PC-9 (cell line): ENCODE data around the gene C17orf67. TPM values are rescaled to one million over a fixed set of nuclear protein-coding genes. Genes with fewer than 3 reads are reported as not detected.

ENCODE experiments used
- BruUV-seq: library from RNA; stranded (reverse); fragments of 400-500 nt; replicated peaks from 2 replicates; lab custom pipeline; 2021; lab: Mats Ljungman, UMichigan
- CTCF ChIA-PET: fragments of 300-600 bp; sonication (Branson Sonifier 250); formaldehyde crosslinking; loops from one replicate; lab custom pipeline; 2022; ENCODE audit warnings: antibody characterized with exemption; lab: Charles Lee
- POLR2A ChIA-PET: fragments of 300-600 bp; sonication (Branson Sonifier 250); formaldehyde crosslinking; loops from one replicate; lab custom pipeline; 2022; ENCODE audit warnings: antibody characterized with exemption; ENCODE audit not compliant: unreplicated experiment; lab: Charles Lee
- DNase-seq, 2 experiments: peaks; one replicate each; pipeline versions ENCODE4 v3.0.0 to v3.0.0-alpha.2; 2015 to 2022; ENCODE audit warnings: mixed read lengths in 1 of 2
- H2AFZ ChIP-seq: fragments of 200-600 bp; sonication (generic); 2 replicates; pipeline ENCODE4 v1.8.1; 2017; ENCODE audit warnings: antibody characterized with exemption
- H3F3A ChIP-seq: fragments of 200-600 bp; sonication (generic); 2 replicates; pipeline ENCODE4 v1.8.1; 2017; ENCODE audit warnings: antibody characterized with exemption, mild to moderate bottlenecking, low read depth; ENCODE audit not compliant: insufficient read depth
- H3K27ac ChIP-seq: fragments of 200-600 bp; sonication (generic); 2 replicates; pipeline ENCODE4 v1.6.1; 2016; ENCODE audit warnings: mixed run types
- H3K27me3 ChIP-seq: fragments of 200-600 bp; sonication (generic); 2 replicates; pipeline ENCODE4 v1.6.1; 2016; ENCODE audit warnings: low read depth, mixed run types; ENCODE audit not compliant: insufficient read depth
- H3K36me3 ChIP-seq: fragments of 200-600 bp; sonication (generic); 2 replicates; pipeline ENCODE4 v1.6.1; 2016; ENCODE audit warnings: low read depth, mixed run types
- H3K4me1 ChIP-seq: fragments of 200-600 bp; sonication (generic); replicated peaks from 2 replicates; pipeline ENCODE4 v1.6.1; 2016; ENCODE audit warnings: mixed run types; ENCODE audit not compliant: insufficient read depth
- H3K4me2 ChIP-seq: fragments of 200-600 bp; sonication (generic); 2 replicates; pipeline ENCODE4 v1.6.1; 2017; ENCODE audit warnings: mixed run types
- H3K4me3 ChIP-seq: fragments of 200-600 bp; sonication (generic); 2 replicates; pipeline ENCODE4 v1.6.1; 2016; ENCODE audit warnings: mixed run types
- H3K79me2 ChIP-seq: fragments of 200-600 bp; sonication (generic); 2 replicates; pipeline ENCODE4 v1.6.1; 2017; ENCODE audit warnings: low read depth, mixed run types
- H3K9me2 ChIP-seq: fragments of 200-600 bp; sonication (generic); 2 replicates; pipeline ENCODE4 v1.8.1; 2017; ENCODE audit warnings: mild to moderate bottlenecking; ENCODE audit not compliant: insufficient read depth
- H3K9me3 ChIP-seq: fragments of 200-600 bp; sonication (generic); 2 replicates; pipeline ENCODE4 v1.8.1; 2016; ENCODE audit warnings: low read depth; ENCODE audit not compliant: insufficient read depth
- H4K20me1 ChIP-seq: fragments of 200-600 bp; sonication (generic); 2 replicates; pipeline ENCODE4 v1.8.1; 2017; ENCODE audit not compliant: insufficient read depth
- CTCF ChIP-seq: fragments of 200-600 bp; sonication (generic); conservative IDR thresholded peaks from 2 replicates; pipeline ENCODE4 v1.6.1; 2017; ENCODE audit warnings: mixed run types, antibody characterized with exemption, mild to moderate bottlenecking, moderate library complexity
- EZH2 ChIP-seq: fragments of 200-600 bp; sonication (generic); IDR thresholded peaks from 2 replicates; pipeline ENCODE4 v1.8.0; 2017; ENCODE audit warnings: antibody characterized with exemption, low read depth
- intact Hi-C: fragments of 100-400 bp; cut with micrococcal nuclease; formaldehyde crosslinking; loops from one replicate; pipeline ENCODE4 v1.10.0; 2022; ENCODE audit not compliant: unreplicated experiment
- total RNA-seq: library from RNA; stranded (reverse); gene quantifications from 2 replicates; pipeline ENCODE4 v1.2.3, GENCODE V29; 2021

Gene C17orf67
- total RNA-seq, 1 experiment from 2014 or later, result 4.3 TPM

DNA sequence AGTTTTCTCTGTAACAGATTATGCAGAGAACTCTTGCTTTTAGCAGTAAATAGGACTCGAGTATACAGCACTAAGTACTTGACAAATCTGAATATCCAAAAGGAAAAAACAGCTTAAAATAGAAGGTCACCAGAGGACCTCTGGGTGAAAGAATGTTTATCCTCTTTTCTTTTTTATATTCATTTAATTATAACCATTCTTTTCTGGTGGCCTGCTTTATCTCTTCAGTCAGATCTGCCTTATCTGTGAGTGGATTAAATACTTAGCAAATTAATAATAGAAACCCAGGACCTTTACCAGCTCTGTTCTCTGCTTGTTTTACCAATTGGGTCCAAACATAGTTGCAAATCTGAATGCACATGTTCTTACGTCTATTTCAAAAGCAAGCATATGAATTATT lies 8.9 kb upstream of the C17orf67 start:
- Histone ChIP-seq H3K4me2 (no peak overlapping the region), H2AFZ (no peak overlapping the region), H3K27me3 (no peaks in the 10 kb centered on the region), H3K9me2 (no peaks in the 10 kb centered on the region), H3K4me1 (no peaks in the 10 kb centered on the region), H3F3A (no peaks in the 10 kb centered on the region), H3K9me3 (no peaks in the 10 kb centered on the region), H3K79me2 (no peaks in the 10 kb centered on the region), H3K36me3 (no peaks in the 10 kb centered on the region; the same call in 1 of the 2 replicates), H3K27ac (no peak overlapping the region), H4K20me1 (no peaks in the 10 kb centered on the region), H3K4me3 (no peak overlapping the region)
- ChIA-PET POLR2A (no interaction called here), CTCF (interaction anchor here (0.6 kb wide), 1 partner anchor 247 kb away, joined by 6 read pairs; no protein-coding TSS in a partner anchor)
- no peak for TF ChIP-seq CTCF
- no peak for TF ChIP-seq EZH2
- BruUV-seq, result no TSS peak
- DNase-seq, result no peak
- intact Hi-C loops, result no loop called here

DNA sequence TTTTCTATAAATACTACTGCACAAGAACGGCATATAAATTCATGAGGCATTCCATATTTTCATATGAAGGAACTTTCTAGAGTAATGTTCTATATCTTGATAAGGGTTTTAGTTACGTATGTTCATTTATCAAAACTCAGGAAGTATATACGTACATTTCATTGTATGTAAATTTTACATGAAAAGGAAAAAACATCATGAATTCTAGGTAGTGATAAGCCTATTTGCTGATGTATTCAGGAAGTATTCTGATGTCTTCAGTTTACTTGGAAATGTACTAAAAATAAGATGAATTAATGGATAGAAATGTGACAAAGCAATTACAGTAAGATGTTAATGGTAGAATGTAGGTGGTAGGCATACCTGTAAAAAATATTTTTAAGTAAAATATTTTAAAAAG lies 5.0 kb upstream of the C17orf67 start:
- Histone ChIP-seq H3K79me2 (peaks cover 24% of the 10 kb centered on the region; the same call in 1 of the 2 replicates), H3K36me3 (peaks cover 3% of the 10 kb centered on the region; the same call in 1 of the 2 replicates), H3K9me3 (no peaks in the 10 kb centered on the region), H3K4me3 (no peak overlapping the region), H3K9me2 (no peaks in the 10 kb centered on the region), H2AFZ (no peak overlapping the region), H3K4me2 (no peak overlapping the region), H3K27me3 (no peaks in the 10 kb centered on the region), H3F3A (no peaks in the 10 kb centered on the region), H3K27ac (no peak overlapping the region), H3K4me1 (peaks cover 21% of the 10 kb centered on the region), H4K20me1 (no peaks in the 10 kb centered on the region)
- CTCF ChIA-PET, result no interaction called here
- no peak for DNase-seq
- intact Hi-C loops, result loop anchor here (5.0 kb wide), 1 partner anchor 59 kb away; no protein-coding TSS in a partner anchor
- TF ChIP-seq EZH2 (no peak), CTCF (no peak)
- POLR2A ChIA-PET, result no interaction called here
- no TSS peak for BruUV-seq

DNA sequence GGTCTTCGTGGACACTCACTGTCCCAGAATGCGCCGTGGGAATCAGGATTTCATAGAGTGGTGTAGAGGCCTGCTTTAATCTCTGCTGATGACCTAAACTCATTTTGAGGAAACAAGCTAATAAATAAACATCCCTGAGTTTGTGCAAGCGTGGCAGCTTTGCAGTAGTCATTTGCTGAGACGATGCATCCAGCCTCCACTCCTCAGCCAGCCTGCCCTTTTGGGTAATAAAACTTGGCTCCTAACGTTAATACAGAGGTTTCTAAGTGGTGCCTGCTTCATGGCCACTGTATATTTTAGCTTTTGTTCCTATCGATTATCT lies 1.5 kb upstream of the C17orf67 start:
- no peaks in the 10 kb centered on the region for H3K9me3 ChIP-seq
- peak in 1 of 2 experiments; percentile 41 for DNase-seq
- no peaks in the 10 kb centered on the region for H3K9me2 ChIP-seq
- no peaks in the 10 kb centered on the region for H3K27me3 ChIP-seq
- H3K79me2 ChIP-seq, result peaks cover 50% of the 10 kb centered on the region
- BruUV-seq, result no TSS peak
- POLR2A ChIA-PET, result no interaction called here
- H3K36me3 ChIP-seq, result 0 out of 2 replicates have a peak, but pooled peaks cover 3% of the 10 kb centered on the region
- H3F3A ChIP-seq, result no peaks in the 10 kb centered on the region
- TF ChIP-seq CTCF (no peak), EZH2 (no peak)
- no peaks in the 10 kb centered on the region for H4K20me1 ChIP-seq
- CTCF ChIA-PET, result interaction anchor here (0.6 kb wide), 1 partner anchor 1868 kb away, joined by 15 read pairs; no protein-coding TSS in a partner anchor
- intact Hi-C loops, result loop anchor here (5.0 kb wide), 1 partner anchor 62 kb away; no protein-coding TSS in a partner anchor
- H2AFZ ChIP-seq, result peak overlapping the region; percentile 93
- H3K4me2 ChIP-seq, result peak overlapping the region; percentile 96
- H3K4me1 ChIP-seq, result peaks cover 32% of the 10 kb centered on the region
- H3K27ac ChIP-seq, result no peak overlapping the region
- peak overlapping the region; percentile 94 for H3K4me3 ChIP-seq
